ENCODE data around the gene SUMF1. TPM values are rescaled to one million over a fixed set of nuclear protein-coding genes. Genes with fewer than 3 reads are reported as not detected.

SUMF1 gene
- total RNA-seq, 1 experiment from 2014 or later, result 79.1 TPM

- no peak for TF ChIP-seq EZH2phosphoT487 (IDR thresholded peaks at IDR 0.05; ENCODE audit: borderline replicate concordance, low read length)
- no peak for TF ChIP-seq EZH2 (IDR thresholded peaks at IDR 0.05; ENCODE audit: low read length, unreplicated experiment)
- TF ChIP-seq, protein P1, sequence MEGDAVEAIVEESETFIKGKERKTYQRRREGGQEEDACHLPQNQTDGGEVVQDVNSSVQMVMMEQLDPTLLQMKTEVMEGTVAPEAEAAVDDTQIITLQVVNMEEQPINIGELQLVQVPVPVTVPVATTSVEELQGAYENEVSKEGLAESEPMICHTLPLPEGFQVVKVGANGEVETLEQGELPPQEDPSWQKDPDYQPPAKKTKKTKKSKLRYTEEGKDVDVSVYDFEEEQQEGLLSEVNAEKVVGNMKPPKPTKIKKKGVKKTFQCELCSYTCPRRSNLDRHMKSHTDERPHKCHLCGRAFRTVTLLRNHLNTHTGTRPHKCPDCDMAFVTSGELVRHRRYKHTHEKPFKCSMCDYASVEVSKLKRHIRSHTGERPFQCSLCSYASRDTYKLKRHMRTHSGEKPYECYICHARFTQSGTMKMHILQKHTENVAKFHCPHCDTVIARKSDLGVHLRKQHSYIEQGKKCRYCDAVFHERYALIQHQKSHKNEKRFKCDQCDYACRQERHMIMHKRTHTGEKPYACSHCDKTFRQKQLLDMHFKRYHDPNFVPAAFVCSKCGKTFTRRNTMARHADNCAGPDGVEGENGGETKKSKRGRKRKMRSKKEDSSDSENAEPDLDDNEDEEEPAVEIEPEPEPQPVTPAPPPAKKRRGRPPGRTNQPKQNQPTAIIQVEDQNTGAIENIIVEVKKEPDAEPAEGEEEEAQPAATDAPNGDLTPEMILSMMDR (conservative IDR thresholded peaks at IDR 0.05; ENCODE audit: low read depth, low read length), result no peak
- Histone ChIP-seq H3K4me1 (ENCODE audit: insufficient read depth, low read length) (no peaks in the 10 kb centered on the region), H3K4me2 (ENCODE audit: low read length) (no peak overlapping the region), H3K9me2 (replicated peaks; ENCODE audit: low read length) (no peaks in the 10 kb centered on the region), H3K36me3 (ENCODE audit: low read depth, low read length) (no peaks in the 10 kb centered on the region), H3K4me3 (ENCODE audit: low read length) (no peak overlapping the region), H2AFZ (ENCODE audit: low read length) (no peak overlapping the region), H3F3A (ENCODE audit: low read length, unreplicated experiment) (no peaks in the 10 kb centered on the region), H3K27ac (ENCODE audit: low read length) (no peak overlapping the region), H3K9me3 (ENCODE audit: low read length) (no peaks in the 10 kb centered on the region), H4K20me1 (ENCODE audit: low read length) (no peaks in the 10 kb centered on the region), H3K79me2 (ENCODE audit: low read length) (no peaks in the 10 kb centered on the region), H3K27me3 (ENCODE audit: low read length) (no peaks in the 10 kb centered on the region), H3K9ac (ENCODE audit: low read length) (no peak overlapping the region)
- POLR2A ChIA-PET (ENCODE audit: unreplicated experiment), result no interaction called here
- ATAC-seq (no peak), DNase-seq (no peak)
- BruUV-seq (replicated peaks), result no TSS peak
- CTCF ChIA-PET, result no interaction called here
- intact Hi-C loops (cut with micrococcal nuclease), result no loop called here
Observed at GRCh38 chr3:4397466-4397865, 69.6 kb downstream of the SUMF1 start.

- ATAC-seq, result no peak
Observed at GRCh38 chr3:4396542-4396941, 70.5 kb downstream of the SUMF1 start.

DNA sequence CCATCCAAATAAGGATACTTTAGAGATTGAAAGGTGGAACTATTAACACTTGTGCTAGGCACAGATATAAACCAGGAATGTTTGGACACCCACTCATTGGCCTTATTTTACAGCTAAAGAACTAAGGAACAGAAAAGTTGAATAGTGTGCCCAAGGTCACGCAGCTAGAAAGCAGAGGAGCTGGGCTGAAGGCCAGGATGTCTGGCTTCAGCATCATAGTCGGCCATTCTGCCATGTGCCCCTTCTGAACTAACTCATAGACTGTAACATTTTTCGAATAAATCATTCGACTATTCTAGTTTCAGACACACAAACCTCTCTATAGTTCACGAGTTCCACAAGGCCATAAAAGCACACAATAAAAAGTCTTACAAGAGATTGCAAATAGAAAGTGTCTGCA, 71.1 kb downstream of the SUMF1 start:
- Histone ChIP-seq H3K36me3 (ENCODE audit: low read depth, low read length) (no peaks in the 10 kb centered on the region; the same call in 1 of the 2 replicates), H3F3A (ENCODE audit: low read length, unreplicated experiment) (no peaks in the 10 kb centered on the region), H3K9ac (ENCODE audit: low read length) (no peak overlapping the region), H2AFZ (ENCODE audit: low read length) (no peak overlapping the region), H3K9me2 (replicated peaks; ENCODE audit: low read length) (no peaks in the 10 kb centered on the region), H3K27ac (ENCODE audit: low read length) (no peak overlapping the region), H3K4me2 (ENCODE audit: low read length) (no peak overlapping the region), H3K79me2 (ENCODE audit: low read length) (no peaks in the 10 kb centered on the region), H3K9me3 (ENCODE audit: low read length) (no peaks in the 10 kb centered on the region), H3K4me3 (ENCODE audit: low read length) (no peak overlapping the region), H3K27me3 (ENCODE audit: low read length) (no peaks in the 10 kb centered on the region), H4K20me1 (ENCODE audit: low read length) (no peaks in the 10 kb centered on the region), H3K4me1 (ENCODE audit: insufficient read depth, low read length) (no peaks in the 10 kb centered on the region)
- ChIA-PET CTCF (no interaction called here), POLR2A (ENCODE audit: unreplicated experiment) (no interaction called here)
- ATAC-seq, result no peak
- no TSS peak for BruUV-seq (replicated peaks)
- no peak for DNase-seq
- TF ChIP-seq, protein P1 (conservative IDR thresholded peaks at IDR 0.05; ENCODE audit: low read depth, low read length), result no peak
- no peak for TF ChIP-seq EZH2 (IDR thresholded peaks at IDR 0.05; ENCODE audit: low read length, unreplicated experiment)
- no peak for TF ChIP-seq EZH2phosphoT487 (IDR thresholded peaks at IDR 0.05; ENCODE audit: borderline replicate concordance, low read length)
- intact Hi-C loops (cut with micrococcal nuclease), result no loop called here

More at GRCh38 chr3:4396542-4396941, 70.5 kb downstream of the SUMF1 start:
- H2AFZ ChIP-seq (ENCODE audit: low read length), result no peak overlapping the region
- BruUV-seq (replicated peaks), result no TSS peak
- no peak for DNase-seq
- TF ChIP-seq, protein P1 (conservative IDR thresholded peaks at IDR 0.05; ENCODE audit: low read depth, low read length), result no peak
- TF ChIP-seq EZH2 (IDR thresholded peaks at IDR 0.05; ENCODE audit: low read length, unreplicated experiment), result no peak
- TF ChIP-seq EZH2phosphoT487 (IDR thresholded peaks at IDR 0.05; ENCODE audit: borderline replicate concordance, low read length), result no peak
- H3K79me2 ChIP-seq (ENCODE audit: low read length), result no peaks in the 10 kb centered on the region
- H4K20me1 ChIP-seq (ENCODE audit: low read length), result no peaks in the 10 kb centered on the region
- no peak overlapping the region for H3K4me2 ChIP-seq (ENCODE audit: low read length)
- no peaks in the 10 kb centered on the region for H3K9me2 ChIP-seq (replicated peaks; ENCODE audit: low read length)
- intact Hi-C loops (cut with micrococcal nuclease), result no loop called here
- no peak overlapping the region for H3K4me3 ChIP-seq (ENCODE audit: low read length)
- H3F3A ChIP-seq (ENCODE audit: low read length, unreplicated experiment), result no peaks in the 10 kb centered on the region
- ChIA-PET CTCF (no interaction called here), POLR2A (ENCODE audit: unreplicated experiment) (no interaction called here)
- no peaks in the 10 kb centered on the region for H3K36me3 ChIP-seq (ENCODE audit: low read depth, low read length)
- no peaks in the 10 kb centered on the region for H3K4me1 ChIP-seq (ENCODE audit: insufficient read depth, low read length)
- no peaks in the 10 kb centered on the region for H3K9me3 ChIP-seq (ENCODE audit: low read length)
- no peaks in the 10 kb centered on the region for H3K27me3 ChIP-seq (ENCODE audit: low read length)
- no peak overlapping the region for H3K27ac ChIP-seq (ENCODE audit: low read length)
- no peak overlapping the region for H3K9ac ChIP-seq (ENCODE audit: low read length)

Data from PC-3 (cell line).